Fibroblast of the aortic adventitia (primary cell): ENCODE measurements around the gene BCAS1. TPM values are rescaled to one million over a fixed set of nuclear protein-coding genes. Genes with fewer than 3 reads are reported as not detected.

Source experiments
- DNase-seq: peaks from one replicate; pipeline ENCODE4 v3.0.0-alpha.2; 2010; ENCODE audit warnings: low read depth
- H3K4me3 ChIP-seq: 2 replicates; pipeline ENCODE4 v1.5.1; 2011; ENCODE audit warnings: low read depth, mild to moderate bottlenecking, control low read depth, low read length, moderate library complexity
- total RNA-seq: library from RNA; depleted of rRNA; stranded (reverse); fragments of >200 nt; gene quantifications from 2 replicates; pipeline ENCODE4 v1.2.3, GENCODE V29; 2012; ENCODE audit warnings: low replicate concordance
- TF ChIP-seq, protein P1 (sequence below): IDR thresholded peaks from 2 replicates; pipeline ENCODE4 v1.5.1; 2011; ENCODE audit warnings: mild to moderate bottlenecking, low read length, control low read depth, inconsistent platforms; ENCODE audit not compliant: insufficient read depth

Gene BCAS1
- total RNA-seq, 1 donor: 0.09 TPM

DNA sequence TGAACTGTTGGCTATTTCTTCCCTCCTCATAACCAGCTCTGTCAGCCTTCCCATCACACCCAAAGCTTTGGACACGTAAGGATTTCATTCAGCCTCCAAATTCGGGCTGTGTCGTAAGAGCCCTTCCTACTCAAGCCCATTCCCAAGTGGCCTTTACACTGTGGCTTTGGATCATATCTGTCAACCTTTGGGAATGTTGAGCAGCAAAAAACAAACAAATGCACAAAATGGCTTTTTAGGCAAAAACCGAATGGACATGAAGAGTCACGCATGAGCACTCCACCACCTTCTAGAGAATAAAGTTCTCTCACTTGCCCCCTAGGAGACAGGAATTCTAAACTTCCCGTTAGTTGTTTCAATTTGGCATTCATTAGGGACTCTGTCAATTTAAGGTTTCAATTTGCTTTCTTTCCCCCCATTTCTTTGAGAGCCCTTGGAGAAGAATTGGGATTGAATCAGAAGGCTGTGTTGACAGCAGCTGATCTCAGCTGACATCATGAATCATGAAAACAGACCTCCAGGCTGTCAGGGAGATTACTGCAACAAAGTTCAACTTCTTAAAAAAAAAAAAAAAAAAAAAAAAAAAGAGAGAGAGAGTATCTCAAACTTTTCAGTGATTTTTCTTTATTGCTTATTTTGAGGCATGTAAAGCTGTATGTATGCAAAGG is 110.3 kb downstream of the BCAS1 start:
- DNase-seq: peak; percentile 67
- no peak overlapping the region for H3K4me3 ChIP-seq
- TF ChIP-seq, protein P1, sequence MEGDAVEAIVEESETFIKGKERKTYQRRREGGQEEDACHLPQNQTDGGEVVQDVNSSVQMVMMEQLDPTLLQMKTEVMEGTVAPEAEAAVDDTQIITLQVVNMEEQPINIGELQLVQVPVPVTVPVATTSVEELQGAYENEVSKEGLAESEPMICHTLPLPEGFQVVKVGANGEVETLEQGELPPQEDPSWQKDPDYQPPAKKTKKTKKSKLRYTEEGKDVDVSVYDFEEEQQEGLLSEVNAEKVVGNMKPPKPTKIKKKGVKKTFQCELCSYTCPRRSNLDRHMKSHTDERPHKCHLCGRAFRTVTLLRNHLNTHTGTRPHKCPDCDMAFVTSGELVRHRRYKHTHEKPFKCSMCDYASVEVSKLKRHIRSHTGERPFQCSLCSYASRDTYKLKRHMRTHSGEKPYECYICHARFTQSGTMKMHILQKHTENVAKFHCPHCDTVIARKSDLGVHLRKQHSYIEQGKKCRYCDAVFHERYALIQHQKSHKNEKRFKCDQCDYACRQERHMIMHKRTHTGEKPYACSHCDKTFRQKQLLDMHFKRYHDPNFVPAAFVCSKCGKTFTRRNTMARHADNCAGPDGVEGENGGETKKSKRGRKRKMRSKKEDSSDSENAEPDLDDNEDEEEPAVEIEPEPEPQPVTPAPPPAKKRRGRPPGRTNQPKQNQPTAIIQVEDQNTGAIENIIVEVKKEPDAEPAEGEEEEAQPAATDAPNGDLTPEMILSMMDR: no peak

DNA sequence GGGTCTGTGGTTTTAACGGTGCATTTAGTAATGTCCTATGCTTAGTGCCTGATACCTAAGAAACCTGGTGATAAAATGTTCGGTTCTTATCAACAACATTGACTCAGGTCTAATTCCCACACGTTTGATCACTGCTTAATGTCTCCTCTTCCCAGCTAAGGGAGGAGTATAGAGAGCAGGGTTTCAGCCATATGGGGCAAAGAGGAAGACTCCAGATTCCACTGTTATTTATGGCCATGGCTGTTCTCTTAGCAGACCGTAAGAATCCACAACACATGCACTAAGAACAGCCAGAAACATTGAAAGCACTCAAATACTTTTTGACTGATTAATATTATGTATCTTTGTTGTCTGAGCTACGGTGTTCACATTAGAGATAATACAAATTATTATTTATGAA is 112.1 kb downstream of the BCAS1 start:
- no peak overlapping the region for H3K4me3 ChIP-seq
- no peak for DNase-seq
- TF ChIP-seq, protein P1: no peak

DNA sequence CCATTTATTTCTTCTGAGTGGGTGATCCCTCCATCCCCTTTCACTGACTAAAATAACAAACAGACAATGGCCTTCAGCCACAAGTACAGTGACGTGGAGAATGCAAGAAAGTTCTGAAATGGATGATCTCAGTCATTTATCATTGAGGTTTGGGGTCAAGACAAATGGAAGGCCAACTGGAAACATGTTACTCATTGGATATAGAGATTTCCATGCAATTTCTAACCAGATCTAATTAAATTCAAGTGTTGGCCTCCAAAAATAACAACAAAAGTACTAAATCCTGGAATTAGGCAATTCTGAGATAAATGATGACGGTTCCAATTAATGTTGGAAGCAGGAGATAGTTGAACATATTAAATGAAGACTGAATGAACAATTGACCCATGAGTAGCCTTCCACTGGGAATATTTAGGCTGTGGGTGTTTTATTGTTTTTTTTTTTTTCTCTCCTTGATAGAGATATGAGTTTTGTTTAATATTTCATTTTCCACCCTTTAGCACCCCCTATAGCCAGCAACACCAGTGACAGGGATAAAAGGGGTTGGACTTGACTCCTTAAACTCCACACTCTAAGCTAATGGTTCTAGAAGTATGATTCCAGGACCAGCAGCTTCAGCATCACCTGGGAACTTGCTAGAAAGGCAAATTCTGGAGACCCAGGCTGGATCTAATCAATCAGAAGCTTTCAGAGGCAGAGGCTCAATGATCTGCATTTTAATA is 112.8 kb downstream of the BCAS1 start:
- peak; percentile 87 for DNase-seq
- TF ChIP-seq, protein P1: peak; percentile 51
- no peak overlapping the region for H3K4me3 ChIP-seq

DNA sequence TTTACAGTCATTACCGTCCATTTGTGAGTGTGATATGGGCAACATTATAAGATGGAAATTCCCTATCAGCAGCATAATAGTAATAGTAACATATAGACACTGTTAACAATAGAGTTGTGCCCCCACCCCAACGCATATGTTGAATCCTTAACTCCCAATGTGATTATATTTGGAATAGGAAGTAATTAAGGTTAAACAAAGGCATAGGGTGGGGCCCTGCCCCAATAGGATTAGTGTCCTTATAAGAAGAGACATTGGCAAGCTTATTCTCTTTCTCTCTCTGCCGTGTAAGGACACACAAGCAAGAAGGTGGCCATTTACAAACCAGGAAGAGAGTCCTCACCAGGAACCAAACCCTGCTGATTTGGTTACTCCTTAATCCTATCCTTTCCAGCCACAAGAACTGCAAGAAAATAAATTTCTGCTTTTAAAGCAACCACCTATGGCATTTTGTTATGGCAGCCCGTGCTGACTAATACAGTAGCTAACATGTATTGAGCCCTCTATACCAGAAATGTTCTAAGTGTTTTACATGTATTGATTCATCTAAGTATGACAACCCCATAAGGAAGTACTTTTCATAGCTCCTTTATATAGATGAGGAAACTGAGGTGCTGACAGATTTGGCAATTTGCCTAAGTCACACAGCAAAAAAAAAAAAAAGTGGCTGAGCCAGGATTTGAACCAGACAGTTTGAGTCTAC is 114.2 kb downstream of the BCAS1 start:
- no peak for DNase-seq
- TF ChIP-seq, protein P1: no peak
- no peak overlapping the region for H3K4me3 ChIP-seq

DNA sequence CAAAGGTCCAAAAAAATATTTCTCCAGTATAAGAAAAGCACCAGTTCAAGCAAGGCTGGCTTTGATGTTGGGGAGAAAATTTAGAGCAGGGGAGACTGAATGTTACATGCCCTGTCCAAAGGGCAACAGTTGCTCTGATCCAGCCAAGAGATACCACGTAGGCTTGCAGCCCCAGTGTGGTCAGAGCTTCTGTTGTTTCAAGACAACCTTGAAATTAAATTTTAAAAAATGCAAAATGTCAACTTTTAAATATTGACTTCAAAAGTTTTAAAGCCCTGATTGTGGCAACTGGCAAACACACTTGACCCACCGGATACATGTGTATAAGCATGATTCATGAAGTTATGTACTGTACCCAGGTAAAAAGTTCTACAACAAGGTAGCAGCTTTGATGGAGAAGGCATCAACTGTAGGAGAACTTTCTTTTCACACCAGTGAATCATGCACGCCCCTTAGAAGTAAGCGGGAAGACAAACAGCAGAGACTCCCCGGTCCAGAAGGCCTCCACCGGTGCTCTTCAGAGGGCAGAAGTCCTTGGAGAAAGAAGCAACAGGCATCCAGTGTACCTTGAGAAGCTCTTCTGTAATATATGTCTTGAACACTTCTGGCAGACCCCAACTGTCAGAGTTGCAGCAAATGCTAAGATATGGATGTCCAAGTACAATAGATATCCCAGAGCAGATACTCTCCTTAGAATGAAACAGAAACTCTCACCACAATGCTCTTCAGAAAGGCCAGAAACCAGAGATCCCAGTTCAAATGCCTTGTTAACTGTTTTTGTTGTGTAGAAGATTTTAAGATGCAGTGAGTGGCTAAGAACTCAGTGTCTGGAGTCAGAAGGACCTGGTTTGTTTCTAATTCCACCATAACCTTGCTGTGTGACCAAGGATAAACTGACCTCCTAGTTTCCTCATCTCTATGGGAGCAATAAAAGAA is 115.4 kb downstream of the BCAS1 start:
- DNase-seq: no peak
- TF ChIP-seq, protein P1: no peak
- H3K4me3 ChIP-seq: no peak overlapping the region

DNA sequence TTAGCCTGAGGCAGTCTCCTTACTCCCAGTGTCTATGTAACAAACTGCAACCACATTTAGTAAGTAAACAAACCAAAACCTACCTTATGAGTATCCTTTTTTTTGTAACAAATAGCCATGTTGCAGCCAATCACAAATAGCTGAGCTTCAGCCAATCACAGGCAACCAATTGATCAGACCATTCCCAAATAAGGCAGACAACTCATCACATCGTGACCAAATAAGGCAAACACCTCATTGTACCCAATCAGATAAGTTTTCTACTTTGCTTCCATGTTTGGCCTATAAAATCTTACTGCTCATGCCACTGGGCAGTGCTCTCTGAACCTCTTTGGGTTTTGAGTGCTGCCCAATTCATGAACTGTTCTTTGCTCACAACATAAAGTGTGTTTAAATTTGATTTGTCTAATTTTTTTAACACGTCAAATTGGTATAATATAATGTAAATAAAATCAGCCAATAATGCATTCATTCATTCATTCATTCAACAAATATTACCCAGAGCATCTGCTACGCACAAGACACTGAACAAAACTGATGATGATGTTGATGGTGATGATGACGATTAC is 117.8 kb downstream of the BCAS1 start:
- TF ChIP-seq, protein P1: no peak

More for the DNA sequence above, 117.8 kb downstream of the BCAS1 start:
- DNase-seq: no peak
- H3K4me3 ChIP-seq: no peak overlapping the region
